HG03521 (cell line): ENCODE measurements around the gene LBHD1.
A peak's percentile ranks its signal among the peaks of the same experiment; 100 is the strongest.
"Not testable (repeated sequence)": the region's sequence is repeated elsewhere in the genome, so short reads cannot be mapped to it uniquely, and the experiment has no call there.

Experiments
- ATAC-seq: cut with Tn5 transposase; IDR thresholded peaks from one replicate; pipeline ENCODE4 v1.9.1; 2021; ENCODE audit warnings: mild to moderate bottlenecking, moderate library complexity; ENCODE audit not compliant: unreplicated experiment

LBHD1 gene

DNA sequence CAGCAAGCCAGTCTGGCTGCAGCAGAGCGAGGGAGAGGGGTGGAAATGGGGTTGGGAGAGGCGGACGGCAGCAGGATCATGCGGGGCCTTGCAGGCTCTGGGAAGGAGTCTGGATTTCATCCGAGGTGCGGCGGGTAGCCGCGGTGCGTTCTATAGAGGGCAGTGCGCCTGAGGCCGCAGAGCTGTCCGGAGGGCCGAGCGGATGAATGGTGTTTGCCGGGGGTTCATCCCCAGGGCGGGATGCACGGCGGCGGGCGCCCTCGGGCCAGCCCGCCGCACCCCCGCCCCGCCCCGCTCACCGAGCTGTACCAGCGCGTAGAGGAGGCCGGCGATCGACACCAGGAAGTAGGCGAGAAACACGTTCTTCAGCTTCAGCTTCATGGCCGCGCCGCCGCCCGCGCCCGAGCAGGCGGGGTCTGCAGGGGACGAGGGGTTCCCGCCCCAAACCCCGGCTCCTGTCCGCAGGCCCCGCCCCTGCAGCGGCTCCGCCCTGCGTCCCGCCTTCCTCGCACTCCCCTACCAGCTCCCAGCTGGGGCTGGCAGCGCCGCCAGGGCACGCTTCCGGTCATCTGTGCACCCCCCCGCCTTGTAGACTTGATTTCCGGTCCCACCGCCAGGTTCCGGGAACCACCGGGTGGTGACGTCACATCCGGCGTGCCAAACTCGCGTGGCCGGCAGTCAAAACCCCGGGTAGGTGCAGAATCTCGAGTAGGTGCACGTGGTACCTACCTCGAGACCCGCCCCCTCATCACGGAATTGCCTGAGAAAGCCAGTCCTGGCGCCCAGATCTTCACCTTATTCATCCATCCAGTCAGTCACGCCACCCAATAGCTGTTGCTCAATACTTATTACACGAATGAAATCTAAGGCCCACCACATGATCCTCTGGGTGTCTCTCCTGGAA is 50.2 kb downstream of the LBHD1 start, which contains the start of gene B3GAT3:
TSS of gene B3GAT3 (minus strand) at position 420 of the 904 bp plus-strand sequence. CDS start at position 381, 39 bp downstream.
- peak; percentile 96 for ATAC-seq

GRCh38 chr11:62621027-62621566 is 51.0 kb downstream of the LBHD1 start:
- no peak for ATAC-seq

DNA sequence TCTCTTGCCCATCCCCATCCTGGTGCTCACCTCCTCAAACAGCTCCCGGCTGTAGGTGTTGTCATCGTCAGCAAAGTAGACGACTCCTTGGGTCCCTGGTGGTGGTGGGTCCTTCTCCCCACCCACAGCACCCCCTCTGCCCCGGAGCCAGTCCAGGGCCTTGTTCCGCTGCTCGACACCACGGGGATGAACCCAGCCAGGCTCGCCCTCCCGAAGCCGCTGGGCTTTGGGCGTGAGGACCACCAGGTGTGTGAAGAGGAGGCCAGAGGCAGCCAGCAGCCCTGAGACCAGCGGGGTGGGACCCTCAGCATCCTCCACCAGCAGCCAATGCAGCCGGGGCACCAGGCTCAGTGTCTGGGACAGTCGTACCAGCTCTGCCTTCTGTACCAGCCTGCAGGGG is 55.1 kb downstream of the LBHD1 start:
- not testable (repeated sequence) for ATAC-seq

- no peak for ATAC-seq
Measured at GRCh38 chr11:62615521-62615920, 56.5 kb downstream of the LBHD1 start.

DNA sequence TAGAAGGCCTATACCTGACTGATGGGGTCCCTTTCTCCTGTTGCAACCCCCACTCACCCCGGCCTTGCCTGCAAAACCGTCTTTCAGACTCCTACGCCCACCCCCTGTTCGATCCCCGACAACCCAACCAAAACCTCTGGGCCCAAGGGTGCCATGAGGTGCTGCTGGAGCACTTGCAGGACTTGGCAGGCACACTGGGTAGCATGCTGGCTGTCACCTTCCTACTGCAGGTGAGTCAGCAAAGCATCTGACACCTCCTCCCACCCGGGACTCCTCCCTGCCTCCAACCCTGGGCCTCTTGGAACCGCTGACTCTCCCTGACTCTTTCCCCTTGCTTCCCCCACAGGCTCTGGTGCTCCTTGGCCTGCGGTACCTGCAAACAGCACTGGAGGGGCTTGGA is 57.8 kb downstream of the LBHD1 start:
- ATAC-seq = no peak

GRCh38 chr11:62613291-62613778 is 58.7 kb downstream of the LBHD1 start:
- ATAC-seq = no peak
